GM06990 (cell line): Measurements from ENCODE around the gene CASP8AP2.
"Not testable (repeated sequence)": the region's sequence is repeated elsewhere in the genome, so short reads cannot be mapped to it uniquely, and the experiment has no call there.

Source experiments
- DNase-seq: peaks from one replicate; pipeline ENCODE4 v3.0.0-alpha.2; 2011; ENCODE audit not compliant: insufficient read length; ENCODE audit errors: extremely low read depth
- H3K27me3 ChIP-seq: replicated peaks from 2 replicates; pipeline ENCODE4 v1.6.0; 2011; ENCODE audit warnings: low read length; ENCODE audit not compliant: control insufficient read depth, insufficient read depth
- H3K36me3 ChIP-seq: 2 replicates; pipeline ENCODE4 v1.5.1; 2011; ENCODE audit warnings: low read length; ENCODE audit not compliant: control insufficient read depth, insufficient read depth
- H3K4me3 ChIP-seq: replicated peaks from 2 replicates; pipeline ENCODE4 v1.5.1; 2011; ENCODE audit warnings: low read depth, mild to moderate bottlenecking, control low read depth, low read length
- CTCF ChIP-seq: IDR thresholded peaks from 2 replicates; pipeline ENCODE4 v1.5.1; 2011; ENCODE audit warnings: low read length, control low read depth, mild to moderate bottlenecking, inconsistent platforms; ENCODE audit not compliant: insufficient read depth, poor library complexity, severe bottlenecking

CASP8AP2 gene

DNA sequence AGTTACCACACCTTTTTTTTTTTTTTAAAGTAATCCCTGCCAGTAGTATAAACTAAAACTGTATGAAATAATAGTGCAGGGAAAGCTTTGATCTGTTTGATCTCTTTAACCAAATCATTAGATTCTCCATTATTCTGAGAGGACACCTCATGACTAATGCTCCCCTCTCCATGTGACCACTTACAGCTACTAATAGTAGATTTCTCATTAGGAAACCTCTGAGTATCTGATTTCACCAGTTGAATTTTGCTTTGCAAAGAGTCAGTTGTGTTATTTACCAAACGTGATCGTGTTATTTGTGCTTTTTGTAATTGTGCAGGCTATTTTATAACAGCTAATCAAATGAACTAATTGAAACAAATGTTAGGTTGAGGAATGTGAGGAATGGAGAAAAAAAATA lies 12.5 kb downstream of the CASP8AP2 start:
- Histone ChIP-seq H3K4me3 (no peak overlapping the region), H3K36me3 (no peaks in the 10 kb centered on the region; the same call in 1 of the 2 replicates), H3K27me3 (no peaks in the 10 kb centered on the region)
- TF ChIP-seq CTCF: no peak
- no peak for DNase-seq

GRCh38 chr6:89843070-89843469 lies 13.4 kb downstream of the CASP8AP2 start:
- Histone ChIP-seq H3K36me3 (no peaks in the 10 kb centered on the region; the same call in 1 of the 2 replicates), H3K27me3 (no peaks in the 10 kb centered on the region), H3K4me3 (no peak overlapping the region)
- no peak for TF ChIP-seq CTCF
- DNase-seq: no peak

- H3K27me3 ChIP-seq, H3K4me3 ChIP-seq, DNase-seq, H3K36me3 ChIP-seq: not testable (repeated sequence)
These were observed 17.8 kb downstream of the CASP8AP2 start for GRCh38 chr6:89847513-89847912.

GRCh38 chr6:89853068-89853467 lies 23.4 kb downstream of the CASP8AP2 start:
- no peak overlapping the region for H3K4me3 ChIP-seq
- peaks cover 2% of the 10 kb centered on the region; the same call in 1 of the 2 replicates for H3K36me3 ChIP-seq
- DNase-seq: no peak
- H3K27me3 ChIP-seq: no peaks in the 10 kb centered on the region
- no peak for TF ChIP-seq CTCF

- peaks cover 2% of the 10 kb centered on the region; the same call in 1 of the 2 replicates for H3K36me3 ChIP-seq
- TF ChIP-seq CTCF: no peak
- no peak overlapping the region for H3K4me3 ChIP-seq
- no peak for DNase-seq
- H3K27me3 ChIP-seq: no peaks in the 10 kb centered on the region
These were observed 28.4 kb downstream of the CASP8AP2 start for GRCh38 chr6:89858041-89858440.

GRCh38 chr6:89859744-89860143 lies 30.1 kb downstream of the CASP8AP2 start:
- TF ChIP-seq CTCF: no peak
- H3K36me3 ChIP-seq: peaks cover 2% of the 10 kb centered on the region; the same call in 1 of the 2 replicates
- no peaks in the 10 kb centered on the region for H3K27me3 ChIP-seq
- peak; percentile 15 for DNase-seq
- no peak overlapping the region for H3K4me3 ChIP-seq
